Keratinocyte (primary cell): ENCODE data around the gene CCIN. TPM values are rescaled to one million over a fixed set of nuclear protein-coding genes. Genes with fewer than 3 reads are reported as not detected.

ENCODE experiments used
- DNase-seq: peaks from one replicate; pipeline ENCODE4 v3.0.0-alpha.2; 2011; ENCODE audit warnings: low read depth, missing footprints, low spot score
- FAIRE-seq: peaks from 2 replicates; lab custom pipeline; 2011; peaks lifted over from hg19 to GRCh38; lab: Jason Lieb, UNC
- H2AFZ ChIP-seq: 2 replicates; pipeline ENCODE4 v1.6.0; 2012; ENCODE audit warnings: low read length, control low read depth, inconsistent platforms; ENCODE audit not compliant: control insufficient read depth
- H3K27ac ChIP-seq: 2 replicates; pipeline ENCODE4 v1.5.1; 2011; ENCODE audit warnings: low read length; ENCODE audit not compliant: control insufficient read depth, insufficient read depth
- H3K27me3 ChIP-seq: 3 replicates; pipeline ENCODE4 v1.6.0; 2011; ENCODE audit warnings: low read length; ENCODE audit not compliant: control insufficient read depth, insufficient read depth; ENCODE audit errors: extremely low read depth
- H3K36me3 ChIP-seq, 2 experiments: 2 replicates in 1 of 2; 3 replicates in 1 of 2; pipeline ENCODE4 v1.5.1; 2011; ENCODE audit warnings: low read length in 2 of 2, mild to moderate bottlenecking in 1 of 2; ENCODE audit not compliant: control insufficient read depth in 2 of 2, insufficient read depth in 2 of 2; ENCODE audit errors: extremely low read depth in 1 of 2
- H3K4me1 ChIP-seq: 3 replicates; pipeline ENCODE4 v1.5.1; 2011; ENCODE audit warnings: low read length; ENCODE audit not compliant: control insufficient read depth, insufficient read depth; ENCODE audit errors: extremely low read depth
- H3K4me2 ChIP-seq: 3 replicates; pipeline ENCODE4 v1.6.0; 2011; ENCODE audit warnings: low read depth, low read length; ENCODE audit not compliant: control insufficient read depth, insufficient read depth; ENCODE audit errors: extremely low read depth
- H3K4me3 ChIP-seq, 3 experiments: fragments of 200-600 bp in 1 of 3; sonication (generic) in 1 of 3; 2 replicates in 2 of 3; 3 replicates in 1 of 3; pipeline ENCODE4 v1.5.1; 2011 to 2016; ENCODE audit warnings: low read length in 3 of 3, mild to moderate bottlenecking in 3 of 3, control low read depth in 2 of 3, inconsistent platforms in 1 of 3, low read depth in 1 of 3, mixed read lengths in 1 of 3, mixed run types in 1 of 3, moderate library complexity in 1 of 3; ENCODE audit not compliant: control insufficient read depth in 2 of 3, insufficient read depth in 2 of 3; ENCODE audit errors: extremely low read depth in 1 of 3
- H3K79me2 ChIP-seq: 2 replicates; pipeline ENCODE4 v1.6.0; 2012; ENCODE audit warnings: low read length; ENCODE audit not compliant: control insufficient read depth, insufficient read depth
- H3K9ac ChIP-seq: 3 replicates; pipeline ENCODE4 v1.6.0; 2011; ENCODE audit warnings: low read length; ENCODE audit not compliant: control insufficient read depth, insufficient read depth; ENCODE audit errors: extremely low read depth
- H3K9me1 ChIP-seq: 3 replicates; pipeline ENCODE4 v1.6.0; 2011; ENCODE audit warnings: low read length; ENCODE audit not compliant: control insufficient read depth, insufficient read depth; ENCODE audit errors: extremely low read depth
- H3K9me3 ChIP-seq: 2 replicates; pipeline ENCODE4 v1.5.1; 2012; ENCODE audit warnings: low read depth, low read length; ENCODE audit not compliant: control insufficient read depth
- H4K20me1 ChIP-seq: 3 replicates; pipeline ENCODE4 v1.6.0; 2011; ENCODE audit warnings: low read length; ENCODE audit not compliant: control insufficient read depth, insufficient read depth; ENCODE audit errors: extremely low read depth
- EZH2 ChIP-seq: IDR thresholded peaks from one replicate; pipeline ENCODE4 v1.6.1; 2012; ENCODE audit warnings: inconsistent platforms, mild to moderate bottlenecking, low read length, moderate library complexity
- dilution Hi-C: fragments of 300-500 bp; cut with MboI; formaldehyde crosslinking; loops from one replicate; pipeline ENCODE4 v1.7.0; 2020; ENCODE audit warnings: low sequenced_read_pairs; ENCODE audit not compliant: extremely low pct_ligation_motif_present
- polyA plus RNA-seq, 5 experiments: library from polyadenylated mRNA; depleted of rRNA in 3 of 5; stranded (reverse) in 3 of 5; stranded (forward) in 1 of 5; unstranded in 1 of 5; fragments of >200 nt; gene quantifications; 1 replicate in 1 of 5; 2 replicates in 3 of 5; 3 replicates in 1 of 5; pipeline versions ENCODE4 v1.2.1 to v1.2.3, GENCODE V29; 2011 to 2012; ENCODE audit warnings: missing spikeins in 2 of 5, low read depth in 1 of 5, low replicate concordance in 1 of 5
- TF ChIP-seq, protein P1 (sequence below), 3 experiments: IDR thresholded peaks in 1 of 3; conservative IDR thresholded peaks in 1 of 3; optimal IDR thresholded peaks in 1 of 3; 2 replicates in 2 of 3; 3 replicates in 1 of 3; pipeline versions ENCODE3 to v1.5.1; 2011; ENCODE audit warnings: low read length in 3 of 3, mild to moderate bottlenecking in 3 of 3, moderate library complexity in 2 of 3, control low read depth in 1 of 3, inconsistent platforms in 1 of 3; ENCODE audit not compliant: insufficient read depth in 2 of 3; ENCODE audit errors: extremely low read depth in 1 of 3

Gene CCIN
- polyA plus RNA-seq, 1 donor (not counting 4 experiments of a cell fraction or from before 2014, with no cell fraction given), result not detected

DNA sequence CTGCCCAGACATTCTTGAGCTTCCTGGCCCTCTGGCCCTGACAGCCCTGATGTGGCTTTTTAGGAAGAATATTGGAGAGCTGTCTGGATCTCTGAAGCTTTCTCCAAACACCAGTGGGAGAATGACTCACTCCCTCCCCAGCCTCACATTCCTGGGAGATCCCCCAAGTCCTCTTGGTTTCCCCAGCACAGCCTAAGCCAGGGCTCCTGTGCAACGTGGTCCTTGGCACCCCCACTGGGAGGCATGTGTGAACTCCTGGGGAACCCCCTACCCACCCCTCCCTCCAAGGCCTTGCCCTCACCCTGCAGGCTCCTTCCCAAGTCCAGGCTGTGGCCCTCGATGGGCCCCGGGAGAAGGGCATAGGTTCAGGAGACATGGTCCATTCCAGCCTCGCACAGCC, 20.0 kb upstream of the CCIN start:
- FAIRE-seq (no peak), DNase-seq (no peak)
- no peak overlapping the region for H3K4me2 ChIP-seq
- no peaks in the 10 kb centered on the region for H3K9me1 ChIP-seq
- H3K4me3 ChIP-seq, result no peak overlapping the region
- H2AFZ ChIP-seq, result no peak overlapping the region
- no peaks in the 10 kb centered on the region for H4K20me1 ChIP-seq
- no peaks in the 10 kb centered on the region for H3K9me3 ChIP-seq
- no peaks in the 10 kb centered on the region for H3K36me3 ChIP-seq
- no peak overlapping the region for H3K9ac ChIP-seq
- dilution Hi-C loops, result loop anchor here (10.0 kb wide), 1 partner anchor 46 kb away; the partner anchor contains the start of gene CLTA
- H3K27me3 ChIP-seq, result peaks cover 4% of the 10 kb centered on the region
- H3K4me1 ChIP-seq, result peaks cover 4% of the 10 kb centered on the region
- H3K27ac ChIP-seq, result no peak overlapping the region
- TF ChIP-seq EZH2, result no peak
- TF ChIP-seq, protein P1, sequence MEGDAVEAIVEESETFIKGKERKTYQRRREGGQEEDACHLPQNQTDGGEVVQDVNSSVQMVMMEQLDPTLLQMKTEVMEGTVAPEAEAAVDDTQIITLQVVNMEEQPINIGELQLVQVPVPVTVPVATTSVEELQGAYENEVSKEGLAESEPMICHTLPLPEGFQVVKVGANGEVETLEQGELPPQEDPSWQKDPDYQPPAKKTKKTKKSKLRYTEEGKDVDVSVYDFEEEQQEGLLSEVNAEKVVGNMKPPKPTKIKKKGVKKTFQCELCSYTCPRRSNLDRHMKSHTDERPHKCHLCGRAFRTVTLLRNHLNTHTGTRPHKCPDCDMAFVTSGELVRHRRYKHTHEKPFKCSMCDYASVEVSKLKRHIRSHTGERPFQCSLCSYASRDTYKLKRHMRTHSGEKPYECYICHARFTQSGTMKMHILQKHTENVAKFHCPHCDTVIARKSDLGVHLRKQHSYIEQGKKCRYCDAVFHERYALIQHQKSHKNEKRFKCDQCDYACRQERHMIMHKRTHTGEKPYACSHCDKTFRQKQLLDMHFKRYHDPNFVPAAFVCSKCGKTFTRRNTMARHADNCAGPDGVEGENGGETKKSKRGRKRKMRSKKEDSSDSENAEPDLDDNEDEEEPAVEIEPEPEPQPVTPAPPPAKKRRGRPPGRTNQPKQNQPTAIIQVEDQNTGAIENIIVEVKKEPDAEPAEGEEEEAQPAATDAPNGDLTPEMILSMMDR (optimal IDR thresholded peaks at IDR 0.05 in 1 of 3, IDR thresholded peaks at IDR 0.05 in 1 of 3, conservative IDR thresholded peaks at IDR 0.05 in 1 of 3; ENCODE audit: extremely low read depth in 1 of 3, insufficient read depth in 2 of 3, low read length in 3 of 3), result no peak
- H3K79me2 ChIP-seq, result no peaks in the 10 kb centered on the region

DNA sequence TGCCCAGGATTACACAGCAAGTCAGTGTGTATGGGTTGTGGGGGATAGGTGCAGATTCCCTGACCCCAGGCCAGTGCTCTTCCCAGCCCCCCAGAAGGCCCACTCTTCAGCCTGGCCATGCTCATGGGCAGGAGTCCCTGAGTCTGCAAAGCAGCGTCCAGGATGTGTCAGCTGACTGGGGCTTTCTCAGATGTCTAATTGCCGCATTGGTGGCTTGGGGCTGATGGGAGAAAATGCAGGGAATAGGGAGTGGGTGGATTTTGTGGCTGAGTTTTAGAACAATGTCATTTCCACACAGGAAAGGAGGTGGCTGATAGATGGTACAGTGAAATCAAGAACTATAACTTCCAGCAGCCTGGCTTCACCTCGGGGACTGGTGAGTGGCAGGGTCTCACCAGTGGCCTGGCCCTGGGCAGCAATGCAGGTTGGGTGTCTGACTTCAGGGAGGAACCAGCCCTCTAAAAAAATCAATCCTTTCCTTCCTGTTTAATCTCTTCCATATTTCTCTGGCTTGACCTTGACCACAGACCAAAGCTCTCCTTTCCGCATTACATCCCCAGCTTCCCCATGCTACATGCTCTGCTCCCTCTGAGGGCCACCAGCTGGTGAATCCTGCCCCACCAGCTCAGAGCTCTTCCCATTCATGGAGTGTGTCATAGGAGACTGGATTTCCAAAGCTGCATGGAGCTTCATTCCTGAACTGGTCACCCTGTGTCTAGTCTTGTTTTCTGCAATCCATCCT, 18.4 kb upstream of the CCIN start:
- no peak overlapping the region for H3K4me3 ChIP-seq
- H2AFZ ChIP-seq, result no peak overlapping the region
- H3K9me3 ChIP-seq, result no peaks in the 10 kb centered on the region
- H3K9ac ChIP-seq, result no peak overlapping the region
- no peaks in the 10 kb centered on the region for H3K36me3 ChIP-seq
- H4K20me1 ChIP-seq, result no peaks in the 10 kb centered on the region
- H3K27me3 ChIP-seq, result peaks cover 4% of the 10 kb centered on the region
- H3K9me1 ChIP-seq, result no peaks in the 10 kb centered on the region
- no peak for TF ChIP-seq EZH2
- TF ChIP-seq, protein P1 (optimal IDR thresholded peaks at IDR 0.05 in 1 of 3, IDR thresholded peaks at IDR 0.05 in 1 of 3, conservative IDR thresholded peaks at IDR 0.05 in 1 of 3; ENCODE audit: extremely low read depth in 1 of 3, insufficient read depth in 2 of 3, low read length in 3 of 3), result no peak
- no peak overlapping the region for H3K27ac ChIP-seq
- FAIRE-seq (no peak), DNase-seq (no peak)
- peaks cover 4% of the 10 kb centered on the region for H3K4me1 ChIP-seq
- no peaks in the 10 kb centered on the region for H3K79me2 ChIP-seq
- H3K4me2 ChIP-seq, result no peak overlapping the region
- dilution Hi-C loops, result no loop called here
